ENCODE data around the gene CACNA1H.

GRCh38 chr16:1223355-1224214 lies 70.7 kb downstream of the CACNA1H start:
- TF ChIP-seq, protein P1, sequence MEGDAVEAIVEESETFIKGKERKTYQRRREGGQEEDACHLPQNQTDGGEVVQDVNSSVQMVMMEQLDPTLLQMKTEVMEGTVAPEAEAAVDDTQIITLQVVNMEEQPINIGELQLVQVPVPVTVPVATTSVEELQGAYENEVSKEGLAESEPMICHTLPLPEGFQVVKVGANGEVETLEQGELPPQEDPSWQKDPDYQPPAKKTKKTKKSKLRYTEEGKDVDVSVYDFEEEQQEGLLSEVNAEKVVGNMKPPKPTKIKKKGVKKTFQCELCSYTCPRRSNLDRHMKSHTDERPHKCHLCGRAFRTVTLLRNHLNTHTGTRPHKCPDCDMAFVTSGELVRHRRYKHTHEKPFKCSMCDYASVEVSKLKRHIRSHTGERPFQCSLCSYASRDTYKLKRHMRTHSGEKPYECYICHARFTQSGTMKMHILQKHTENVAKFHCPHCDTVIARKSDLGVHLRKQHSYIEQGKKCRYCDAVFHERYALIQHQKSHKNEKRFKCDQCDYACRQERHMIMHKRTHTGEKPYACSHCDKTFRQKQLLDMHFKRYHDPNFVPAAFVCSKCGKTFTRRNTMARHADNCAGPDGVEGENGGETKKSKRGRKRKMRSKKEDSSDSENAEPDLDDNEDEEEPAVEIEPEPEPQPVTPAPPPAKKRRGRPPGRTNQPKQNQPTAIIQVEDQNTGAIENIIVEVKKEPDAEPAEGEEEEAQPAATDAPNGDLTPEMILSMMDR (IDR thresholded peaks at IDR 0.05) = no peak
- TF ChIP-seq POLR2A (IDR thresholded peaks at IDR 0.05) = no peak
- TF ChIP-seq POLR2AphosphoS5 (IDR thresholded peaks at IDR 0.05) = no peak
- TF ChIP-seq EP300 (IDR thresholded peaks at IDR 0.05) = no peak
